Measurements from ENCODE around the gene DIO1.

DNA sequence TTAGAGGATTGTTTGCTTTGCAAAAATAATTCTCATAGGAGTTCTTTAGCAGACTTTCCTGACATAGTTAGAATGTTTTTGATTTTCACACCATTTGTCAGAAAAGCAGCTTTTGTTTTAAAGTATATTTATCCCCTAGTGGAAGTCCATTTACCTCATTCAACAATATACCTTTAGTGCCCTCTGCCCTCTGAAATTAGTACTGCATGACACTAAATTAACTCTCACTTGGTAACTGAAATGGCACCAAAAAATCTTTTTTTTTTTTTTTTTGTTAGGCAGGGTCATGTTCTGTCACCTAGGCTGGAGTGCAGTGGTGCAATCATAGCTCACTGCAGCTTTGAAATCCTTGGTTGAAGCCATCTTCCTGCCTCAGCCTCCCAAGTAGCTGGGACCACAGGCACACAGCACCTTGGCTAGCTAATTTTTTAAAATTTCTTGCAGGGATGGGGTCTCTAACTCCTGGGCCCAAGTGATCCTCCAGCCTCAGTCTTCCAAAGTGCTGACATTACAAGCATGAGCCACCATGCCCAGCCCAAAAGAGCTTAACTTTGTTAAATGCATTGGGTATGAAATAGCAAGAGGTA is 65.8 kb downstream of the DIO1 start:
- TF ChIP-seq, protein P1, sequence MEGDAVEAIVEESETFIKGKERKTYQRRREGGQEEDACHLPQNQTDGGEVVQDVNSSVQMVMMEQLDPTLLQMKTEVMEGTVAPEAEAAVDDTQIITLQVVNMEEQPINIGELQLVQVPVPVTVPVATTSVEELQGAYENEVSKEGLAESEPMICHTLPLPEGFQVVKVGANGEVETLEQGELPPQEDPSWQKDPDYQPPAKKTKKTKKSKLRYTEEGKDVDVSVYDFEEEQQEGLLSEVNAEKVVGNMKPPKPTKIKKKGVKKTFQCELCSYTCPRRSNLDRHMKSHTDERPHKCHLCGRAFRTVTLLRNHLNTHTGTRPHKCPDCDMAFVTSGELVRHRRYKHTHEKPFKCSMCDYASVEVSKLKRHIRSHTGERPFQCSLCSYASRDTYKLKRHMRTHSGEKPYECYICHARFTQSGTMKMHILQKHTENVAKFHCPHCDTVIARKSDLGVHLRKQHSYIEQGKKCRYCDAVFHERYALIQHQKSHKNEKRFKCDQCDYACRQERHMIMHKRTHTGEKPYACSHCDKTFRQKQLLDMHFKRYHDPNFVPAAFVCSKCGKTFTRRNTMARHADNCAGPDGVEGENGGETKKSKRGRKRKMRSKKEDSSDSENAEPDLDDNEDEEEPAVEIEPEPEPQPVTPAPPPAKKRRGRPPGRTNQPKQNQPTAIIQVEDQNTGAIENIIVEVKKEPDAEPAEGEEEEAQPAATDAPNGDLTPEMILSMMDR (conservative IDR thresholded peaks at IDR 0.05): peak; percentile 75
- TF ChIP-seq EZH2 (IDR thresholded peaks at IDR 0.05; ENCODE audit: low read depth): no peak
